ENCODE measurements around the gene LYPD6B.

Gene LYPD6B

DNA sequence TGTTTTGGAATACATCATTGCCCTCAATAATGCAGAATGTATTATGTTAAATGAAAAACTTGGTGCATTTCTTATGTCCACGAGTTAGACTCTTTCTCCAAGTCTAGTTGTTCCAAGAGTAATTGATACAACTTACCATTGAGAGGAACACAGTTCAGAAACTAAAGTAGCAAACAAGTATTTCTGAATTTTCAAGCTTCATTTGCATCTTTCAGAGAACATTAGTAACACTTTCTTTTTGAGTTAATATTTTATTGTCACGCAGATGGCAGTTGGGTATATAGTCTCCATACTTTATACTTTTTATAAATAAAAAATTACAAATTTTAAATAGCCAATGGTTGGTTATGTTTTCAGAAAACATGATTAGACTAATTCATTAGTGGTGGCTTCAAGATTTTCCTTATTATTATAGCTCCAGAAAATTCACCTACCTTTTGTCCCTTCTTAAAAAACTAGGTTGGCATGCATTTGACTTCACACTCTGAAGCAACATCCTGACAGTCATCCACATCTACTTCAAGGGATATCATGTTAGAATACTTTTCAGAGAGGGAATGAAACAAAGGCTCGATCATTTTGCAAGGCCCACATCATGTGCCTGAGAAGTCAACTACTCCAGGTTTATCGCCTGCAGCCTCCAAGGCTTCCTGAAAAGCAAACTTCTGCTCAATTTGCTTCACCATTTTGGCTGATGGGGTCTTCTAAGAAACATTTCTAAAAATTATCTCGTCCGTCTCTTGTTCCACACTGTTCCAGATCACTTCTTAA, 29.9 kb downstream of the LYPD6B start:
- no peak overlapping the region for H3K4me3 ChIP-seq (replicated peaks; ENCODE audit: insufficient read depth, low read length)
- H3K27me3 ChIP-seq (ENCODE audit: insufficient read depth, poor library complexity, severe bottlenecking) = no peaks in the 10 kb centered on the region
- no peak overlapping the region for H3K27ac ChIP-seq (replicated peaks)
- no peak for DNase-seq (ENCODE audit: low read depth in 1 of 2, low spot score in 1 of 2)
- TF ChIP-seq SPI1 (IDR thresholded peaks at IDR 0.05; ENCODE audit: borderline replicate concordance, low read depth) (no peak), POLR2AphosphoS5 (IDR thresholded peaks at IDR 0.05; ENCODE audit: low read depth) (no peak), GABPA (IDR thresholded peaks at IDR 0.05; ENCODE audit: low read depth) (no peak)
- TF ChIP-seq, protein P1, sequence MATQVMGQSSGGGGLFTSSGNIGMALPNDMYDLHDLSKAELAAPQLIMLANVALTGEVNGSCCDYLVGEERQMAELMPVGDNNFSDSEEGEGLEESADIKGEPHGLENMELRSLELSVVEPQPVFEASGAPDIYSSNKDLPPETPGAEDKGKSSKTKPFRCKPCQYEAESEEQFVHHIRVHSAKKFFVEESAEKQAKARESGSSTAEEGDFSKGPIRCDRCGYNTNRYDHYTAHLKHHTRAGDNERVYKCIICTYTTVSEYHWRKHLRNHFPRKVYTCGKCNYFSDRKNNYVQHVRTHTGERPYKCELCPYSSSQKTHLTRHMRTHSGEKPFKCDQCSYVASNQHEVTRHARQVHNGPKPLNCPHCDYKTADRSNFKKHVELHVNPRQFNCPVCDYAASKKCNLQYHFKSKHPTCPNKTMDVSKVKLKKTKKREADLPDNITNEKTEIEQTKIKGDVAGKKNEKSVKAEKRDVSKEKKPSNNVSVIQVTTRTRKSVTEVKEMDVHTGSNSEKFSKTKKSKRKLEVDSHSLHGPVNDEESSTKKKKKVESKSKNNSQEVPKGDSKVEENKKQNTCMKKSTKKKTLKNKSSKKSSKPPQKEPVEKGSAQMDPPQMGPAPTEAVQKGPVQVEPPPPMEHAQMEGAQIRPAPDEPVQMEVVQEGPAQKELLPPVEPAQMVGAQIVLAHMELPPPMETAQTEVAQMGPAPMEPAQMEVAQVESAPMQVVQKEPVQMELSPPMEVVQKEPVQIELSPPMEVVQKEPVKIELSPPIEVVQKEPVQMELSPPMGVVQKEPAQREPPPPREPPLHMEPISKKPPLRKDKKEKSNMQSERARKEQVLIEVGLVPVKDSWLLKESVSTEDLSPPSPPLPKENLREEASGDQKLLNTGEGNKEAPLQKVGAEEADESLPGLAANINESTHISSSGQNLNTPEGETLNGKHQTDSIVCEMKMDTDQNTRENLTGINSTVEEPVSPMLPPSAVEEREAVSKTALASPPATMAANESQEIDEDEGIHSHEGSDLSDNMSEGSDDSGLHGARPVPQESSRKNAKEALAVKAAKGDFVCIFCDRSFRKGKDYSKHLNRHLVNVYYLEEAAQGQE (IDR thresholded peaks at IDR 0.05; ENCODE audit: insufficient replicate concordance, low read depth) = no peak
- TF ChIP-seq, protein P2, sequence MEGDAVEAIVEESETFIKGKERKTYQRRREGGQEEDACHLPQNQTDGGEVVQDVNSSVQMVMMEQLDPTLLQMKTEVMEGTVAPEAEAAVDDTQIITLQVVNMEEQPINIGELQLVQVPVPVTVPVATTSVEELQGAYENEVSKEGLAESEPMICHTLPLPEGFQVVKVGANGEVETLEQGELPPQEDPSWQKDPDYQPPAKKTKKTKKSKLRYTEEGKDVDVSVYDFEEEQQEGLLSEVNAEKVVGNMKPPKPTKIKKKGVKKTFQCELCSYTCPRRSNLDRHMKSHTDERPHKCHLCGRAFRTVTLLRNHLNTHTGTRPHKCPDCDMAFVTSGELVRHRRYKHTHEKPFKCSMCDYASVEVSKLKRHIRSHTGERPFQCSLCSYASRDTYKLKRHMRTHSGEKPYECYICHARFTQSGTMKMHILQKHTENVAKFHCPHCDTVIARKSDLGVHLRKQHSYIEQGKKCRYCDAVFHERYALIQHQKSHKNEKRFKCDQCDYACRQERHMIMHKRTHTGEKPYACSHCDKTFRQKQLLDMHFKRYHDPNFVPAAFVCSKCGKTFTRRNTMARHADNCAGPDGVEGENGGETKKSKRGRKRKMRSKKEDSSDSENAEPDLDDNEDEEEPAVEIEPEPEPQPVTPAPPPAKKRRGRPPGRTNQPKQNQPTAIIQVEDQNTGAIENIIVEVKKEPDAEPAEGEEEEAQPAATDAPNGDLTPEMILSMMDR (IDR thresholded peaks at IDR 0.05; ENCODE audit: insufficient read depth, low read length) = no peak

DNA sequence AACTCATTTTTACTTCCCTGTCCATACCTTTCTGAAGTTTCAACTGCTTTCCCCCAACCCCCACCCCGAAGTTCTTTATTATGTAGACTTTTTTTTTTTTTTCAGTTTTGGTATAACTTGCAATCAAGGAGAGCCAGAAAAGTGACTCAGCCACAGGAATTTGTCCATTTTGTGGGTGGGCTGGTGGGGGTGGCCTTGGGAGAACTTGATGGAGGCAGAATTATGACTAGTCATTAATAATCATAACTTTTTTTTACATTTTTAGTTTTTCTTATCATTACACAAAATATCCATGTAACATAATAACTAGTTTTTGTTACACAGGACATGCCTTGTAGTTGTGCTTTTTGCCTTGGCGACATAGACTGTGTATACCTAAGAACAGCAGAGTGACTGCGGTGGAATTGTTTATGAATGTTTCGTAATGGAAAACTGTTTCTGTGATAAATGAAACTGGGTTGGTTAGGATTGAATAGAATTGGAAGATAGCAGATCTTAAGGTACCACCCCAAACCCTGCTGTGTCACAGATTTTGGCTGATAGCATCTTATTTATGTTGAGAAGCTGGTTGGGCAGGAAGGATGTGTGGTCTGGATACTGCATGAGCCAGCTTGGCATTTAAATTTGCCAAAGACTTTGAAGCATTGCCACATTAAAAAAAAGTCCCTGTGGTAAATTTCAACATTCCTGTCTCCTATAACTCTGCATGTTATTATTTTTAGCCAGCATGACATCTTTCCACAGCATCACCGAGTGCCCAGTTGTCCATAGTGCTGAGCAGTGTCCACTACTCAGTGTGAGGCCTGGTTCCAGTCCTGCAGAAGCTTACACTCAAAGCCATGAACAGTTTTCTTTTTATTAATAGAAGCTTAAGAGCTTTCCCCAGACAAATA, 30.7 kb downstream of the LYPD6B start:
- TF ChIP-seq POLR2AphosphoS5 (IDR thresholded peaks at IDR 0.05; ENCODE audit: low read depth) (no peak), SPI1 (IDR thresholded peaks at IDR 0.05; ENCODE audit: borderline replicate concordance, low read depth) (no peak), GABPA (IDR thresholded peaks at IDR 0.05; ENCODE audit: low read depth) (no peak)
- TF ChIP-seq, protein P2 (IDR thresholded peaks at IDR 0.05; ENCODE audit: insufficient read depth, low read length) = no peak
- TF ChIP-seq, protein P1 (IDR thresholded peaks at IDR 0.05; ENCODE audit: insufficient replicate concordance, low read depth) = no peak
- no peak overlapping the region for H3K27ac ChIP-seq (replicated peaks)
- H3K27me3 ChIP-seq (ENCODE audit: insufficient read depth, poor library complexity, severe bottlenecking) = no peaks in the 10 kb centered on the region
- DNase-seq (ENCODE audit: low read depth in 1 of 2, low spot score in 1 of 2) = peak in 1 of 2 experiments; percentile 8
- H3K4me3 ChIP-seq (replicated peaks; ENCODE audit: insufficient read depth, low read length) = no peak overlapping the region

DNA sequence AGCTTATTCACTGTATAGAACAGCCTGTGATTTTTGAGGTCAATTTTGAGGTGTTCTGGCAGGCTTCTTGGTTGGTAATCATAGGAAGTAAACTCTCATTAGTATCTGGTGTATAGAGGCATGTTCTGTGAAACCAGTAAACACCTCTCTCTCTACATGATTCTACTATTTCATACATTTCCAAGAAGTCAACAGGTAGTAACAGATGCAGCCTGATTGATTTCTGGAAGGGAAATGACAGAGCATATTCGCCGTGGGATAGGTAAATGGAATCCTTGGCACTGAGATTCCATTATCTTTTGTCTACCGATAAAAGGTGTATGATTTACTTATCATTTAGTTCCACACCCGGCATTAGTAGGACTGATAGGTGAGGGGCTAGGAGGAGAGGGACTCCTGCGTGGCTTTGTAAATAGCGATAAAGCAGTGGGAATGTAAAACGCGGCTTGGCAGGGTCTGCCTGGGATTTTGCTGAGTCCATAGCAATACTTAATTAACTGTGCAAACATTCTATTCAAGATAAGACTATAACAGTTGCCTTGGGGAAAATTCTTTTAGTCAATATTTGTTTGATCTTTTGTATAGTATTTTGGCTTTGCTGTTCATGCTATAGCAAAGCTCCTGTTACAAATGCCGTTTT, 32.3 kb downstream of the LYPD6B start:
- DNase-seq (ENCODE audit: low read depth in 1 of 2, low spot score in 1 of 2) = no peak

More for the DNA sequence above, 32.3 kb downstream of the LYPD6B start:
- H3K27me3 ChIP-seq (ENCODE audit: insufficient read depth, poor library complexity, severe bottlenecking) = no peaks in the 10 kb centered on the region
- no peak overlapping the region for H3K4me3 ChIP-seq (replicated peaks; ENCODE audit: insufficient read depth, low read length)
- no peak overlapping the region for H3K27ac ChIP-seq (replicated peaks)
- TF ChIP-seq, protein P1 (IDR thresholded peaks at IDR 0.05; ENCODE audit: insufficient replicate concordance, low read depth) = no peak
- TF ChIP-seq SPI1 (IDR thresholded peaks at IDR 0.05; ENCODE audit: borderline replicate concordance, low read depth) (no peak), POLR2AphosphoS5 (IDR thresholded peaks at IDR 0.05; ENCODE audit: low read depth) (no peak), GABPA (IDR thresholded peaks at IDR 0.05; ENCODE audit: low read depth) (no peak)
- TF ChIP-seq, protein P2 (IDR thresholded peaks at IDR 0.05; ENCODE audit: insufficient read depth, low read length) = no peak

All from HL-60 (cell line).